ENCODE measurements around the gene PDE4B.

Gene PDE4B

DNA sequence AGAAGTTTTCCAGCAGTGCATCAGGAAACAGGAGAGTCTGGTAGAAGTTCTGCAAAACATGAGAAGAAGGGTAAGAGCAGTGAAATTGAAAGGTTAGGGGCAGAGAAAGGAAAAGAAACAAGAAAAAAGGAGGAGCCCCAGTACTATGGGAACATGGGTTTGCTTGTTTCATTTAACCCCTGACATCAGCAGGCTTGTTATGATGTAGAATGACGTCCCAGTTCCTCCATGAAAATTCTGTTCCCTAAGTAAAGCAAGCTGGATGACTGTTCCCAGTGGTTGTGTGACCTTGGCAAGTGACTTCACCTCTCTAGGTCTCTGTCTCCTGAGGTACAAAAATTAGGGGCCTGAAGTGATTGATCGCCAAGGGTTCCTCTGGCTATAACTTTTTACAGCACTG, 472.6 kb downstream of the PDE4B start:
- no peak for DNase-seq (ENCODE audit: low spot score)

DNA sequence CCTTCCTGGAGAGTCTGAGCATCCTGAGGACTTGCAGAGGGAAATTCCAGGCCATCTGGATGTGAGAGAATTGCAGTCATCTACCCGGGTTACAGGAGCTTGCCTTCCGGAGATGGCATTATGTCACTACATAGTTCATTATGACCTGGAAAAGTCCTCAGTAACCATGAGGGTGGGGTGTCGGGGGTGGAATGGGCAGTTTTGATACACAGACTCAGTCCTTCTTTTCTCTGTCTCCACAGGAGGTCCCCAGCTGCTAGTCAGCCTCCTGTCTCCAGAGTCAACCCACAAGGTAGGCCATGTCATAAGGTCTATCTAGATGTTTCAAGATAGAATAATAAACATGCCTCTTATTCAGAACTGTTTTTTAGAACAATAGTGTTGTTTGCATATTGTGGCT, 473.1 kb downstream of the PDE4B start:
- DNase-seq (ENCODE audit: low spot score) = no peak

DNA sequence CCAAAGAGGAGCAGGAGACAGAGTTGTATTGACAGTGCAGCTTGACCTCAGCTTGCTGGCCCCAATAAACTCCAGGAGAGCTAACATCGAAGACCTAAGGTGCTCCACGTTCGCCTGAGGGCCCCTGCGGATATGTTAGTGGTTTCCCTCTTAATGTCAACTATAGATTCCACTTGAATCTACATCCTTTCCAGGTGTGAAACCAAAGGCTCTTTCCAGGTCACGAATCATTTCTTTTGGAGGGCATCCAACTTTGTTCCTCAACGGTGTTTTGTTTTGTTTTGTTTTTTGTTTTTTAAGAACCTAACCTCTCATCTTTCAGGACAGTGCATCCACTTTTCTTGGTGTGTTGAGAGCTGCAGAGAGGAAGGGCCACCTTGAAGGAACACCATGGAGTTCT, 473.7 kb downstream of the PDE4B start:
- no peak for DNase-seq (ENCODE audit: low spot score)

DNA sequence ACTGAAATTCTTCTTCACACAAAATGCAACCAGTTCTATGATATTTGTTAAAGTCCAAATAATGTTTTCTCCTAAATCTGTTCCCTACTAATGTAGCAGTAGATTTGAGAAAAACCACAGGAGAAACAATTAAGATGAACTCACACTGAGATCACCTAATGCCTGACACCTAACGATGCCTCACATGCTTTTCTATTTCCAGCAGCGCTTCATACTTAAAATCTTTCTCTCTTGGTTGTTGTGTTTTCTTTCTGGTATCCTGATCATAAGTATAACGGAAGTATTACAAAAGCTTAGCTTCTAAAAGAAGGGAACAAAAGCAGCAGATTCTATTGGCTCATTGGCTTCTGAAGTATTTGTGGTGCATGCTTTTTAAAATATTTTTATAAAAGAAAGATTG, 474.1 kb downstream of the PDE4B start:
- no peak for DNase-seq (ENCODE audit: low spot score)

DNA sequence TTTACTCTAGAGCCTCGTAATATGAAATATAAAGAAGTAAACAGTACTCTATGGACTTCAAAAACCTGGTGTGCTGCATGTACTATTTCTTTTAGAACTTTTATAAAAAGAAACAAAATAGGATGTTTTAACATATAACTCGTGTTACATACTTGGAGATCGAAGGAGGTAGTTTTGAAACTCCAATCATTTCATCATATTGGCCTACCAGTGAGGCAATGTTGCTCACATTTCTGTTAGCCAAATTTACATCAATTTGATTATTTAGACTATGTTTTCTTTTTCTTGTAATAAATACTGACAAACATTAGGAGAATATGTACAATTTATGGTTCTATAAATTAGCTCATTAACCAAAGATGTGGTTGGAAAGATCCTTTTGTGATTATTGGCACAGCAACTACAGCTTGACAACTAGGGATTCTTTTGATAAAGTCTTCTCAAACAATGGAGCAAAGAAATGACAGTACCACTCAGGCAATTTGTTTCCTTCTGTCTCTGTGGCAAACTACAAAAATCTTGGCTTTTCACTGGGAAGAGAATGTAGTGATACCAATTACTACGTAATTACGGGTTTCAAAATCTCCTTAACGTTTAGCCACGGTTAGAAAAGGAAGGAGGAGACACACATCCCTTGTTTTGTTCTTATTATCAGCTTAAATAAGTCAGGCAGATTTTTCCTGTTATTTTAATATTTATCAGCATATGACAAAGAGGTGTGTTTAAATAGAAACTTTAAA, 474.7 kb downstream of the PDE4B start:
- no peak for DNase-seq (ENCODE audit: low spot score)

DNA sequence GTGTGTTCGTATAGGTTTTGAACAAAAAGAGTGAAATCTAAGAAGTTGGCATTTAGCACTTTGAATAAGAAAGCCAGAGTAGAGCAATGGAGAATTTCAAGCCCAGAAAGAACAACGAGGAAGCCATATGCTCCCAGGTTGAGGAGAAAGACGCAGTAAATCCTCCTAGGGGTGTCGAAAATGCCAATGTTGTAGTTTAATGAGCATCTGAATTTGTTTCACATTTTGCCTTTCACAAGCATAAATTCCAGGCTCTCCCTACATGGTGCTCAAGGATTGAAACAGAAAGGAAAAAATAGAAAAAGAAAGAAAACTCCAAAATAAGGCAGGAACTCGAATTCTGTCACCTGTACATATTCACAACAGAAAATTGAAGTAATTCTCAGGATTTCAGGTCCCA, 476.5 kb downstream of the PDE4B start:
- no peak for DNase-seq (ENCODE audit: low spot score)

DNA sequence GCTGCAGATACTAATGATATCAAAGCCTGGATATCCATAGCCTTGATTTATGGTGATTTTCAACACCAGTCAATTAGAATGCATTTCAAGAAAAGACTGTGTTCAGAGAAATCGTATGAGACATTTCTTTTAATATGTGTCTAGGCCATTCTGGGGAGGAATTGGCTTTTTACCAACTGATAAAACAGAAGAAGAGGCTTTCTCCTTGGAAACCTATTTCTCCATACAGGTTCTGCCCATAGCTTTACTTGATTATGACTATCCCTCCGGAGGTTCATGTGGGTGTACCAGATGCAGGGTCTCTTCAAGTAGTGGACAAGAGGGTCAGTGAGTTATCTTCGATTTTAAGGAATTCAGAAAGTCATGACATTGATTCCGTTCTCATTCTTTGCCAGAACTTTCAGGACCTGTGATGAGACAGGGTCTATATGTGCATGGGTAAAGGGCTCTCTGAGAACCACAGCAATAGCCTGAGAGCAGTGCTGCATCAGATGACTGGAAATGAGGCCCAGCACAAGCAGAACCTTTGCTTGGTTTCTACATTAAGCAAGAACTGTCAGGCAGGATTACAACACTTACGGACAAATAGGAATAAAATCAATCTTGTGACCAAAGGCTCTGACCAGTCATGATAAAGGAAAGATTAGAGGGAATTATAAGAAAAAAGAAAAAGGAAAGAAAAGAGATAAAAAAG, 477.6 kb downstream of the PDE4B start:
- DNase-seq (ENCODE audit: low spot score) = no peak

DNA sequence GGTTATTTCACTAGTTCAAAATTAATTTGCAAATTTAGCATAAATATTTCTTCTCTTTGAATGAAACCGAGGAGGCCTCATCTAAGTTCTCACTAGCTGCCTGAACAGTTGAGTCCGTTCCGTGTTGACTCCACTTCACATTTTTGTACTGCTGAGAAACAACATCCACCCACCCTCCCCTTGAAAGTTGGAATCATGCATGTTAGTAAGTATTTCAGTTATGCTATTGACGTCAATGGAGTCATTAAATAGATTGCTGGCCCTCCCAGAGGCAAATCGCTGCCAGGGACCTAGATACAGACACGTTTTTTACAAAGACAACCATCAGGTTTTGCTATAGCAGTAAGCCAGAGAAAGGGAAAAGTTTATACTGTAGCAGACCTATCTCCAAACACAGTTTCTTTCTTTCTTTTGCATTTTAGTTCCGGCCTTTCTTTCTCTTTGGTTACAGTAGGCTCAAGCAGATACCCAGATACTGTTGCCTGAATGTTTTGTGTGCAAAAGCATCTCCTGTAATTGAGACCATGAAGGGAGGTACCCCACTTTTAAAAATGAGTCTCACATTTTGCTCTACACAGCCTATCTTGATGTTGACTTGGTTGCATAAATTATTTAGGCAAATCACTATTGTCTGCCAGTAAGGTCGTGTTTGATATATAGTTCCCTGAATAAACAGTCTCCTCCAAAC, 478.7 kb downstream of the PDE4B start:
- DNase-seq (ENCODE audit: low spot score) = peak; percentile 14

DNA sequence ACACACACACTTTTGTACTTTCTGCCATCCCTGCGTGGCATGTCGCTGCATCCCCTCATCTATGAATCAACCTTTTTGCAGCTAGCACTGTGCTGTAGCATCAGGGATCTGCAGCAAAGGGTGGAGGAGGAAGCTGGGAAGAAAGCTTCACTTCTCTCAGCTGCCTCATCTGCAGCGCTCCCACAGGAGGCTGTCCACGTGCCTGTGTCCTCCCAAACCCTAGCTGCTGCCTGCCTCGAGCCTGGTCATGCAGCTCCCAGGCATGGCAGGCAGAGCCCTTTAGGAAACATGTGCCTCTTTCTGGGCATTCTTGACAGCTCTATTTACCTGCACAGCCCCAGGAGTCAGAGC, 479.2 kb downstream of the PDE4B start:
- no peak for DNase-seq (ENCODE audit: low spot score)

DNA sequence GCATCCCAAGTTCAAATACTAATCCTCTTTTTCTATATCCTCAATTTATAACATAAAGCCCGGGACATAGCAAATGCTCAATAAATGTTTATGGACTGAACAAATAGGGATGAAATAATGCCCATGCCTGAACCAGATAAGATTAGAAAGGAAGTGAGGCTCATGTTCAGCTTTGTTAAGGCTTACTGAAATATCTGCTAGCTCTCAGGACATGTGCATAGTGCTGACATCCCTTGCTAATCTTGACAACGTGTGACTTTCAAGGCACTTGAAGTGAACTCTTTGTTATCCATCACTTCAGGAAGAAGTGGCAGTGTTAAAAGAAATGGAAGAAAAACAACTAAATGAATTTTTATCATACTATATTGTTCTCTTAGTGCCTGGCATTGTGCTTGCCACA, 481.0 kb downstream of the PDE4B start:
- no peak for DNase-seq (ENCODE audit: low spot score)

DNA sequence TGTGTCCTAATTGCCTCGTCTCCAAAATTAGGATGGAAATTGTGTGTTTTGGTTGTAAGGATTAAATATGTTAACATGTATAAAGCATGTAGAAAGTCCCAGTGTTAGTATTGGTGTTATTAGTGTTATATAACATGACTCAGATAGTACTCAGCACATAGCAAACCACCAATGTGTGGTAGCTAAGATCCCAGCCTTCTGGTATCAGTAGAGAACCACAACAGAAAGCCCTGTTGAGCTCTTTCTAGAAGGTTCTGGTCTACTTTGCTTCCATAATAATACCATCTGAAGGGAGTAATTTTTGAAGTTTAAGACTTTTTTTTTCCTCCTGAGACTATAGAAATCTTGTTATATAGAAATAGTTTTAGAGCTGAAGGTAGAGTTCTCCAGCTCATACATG, 481.9 kb downstream of the PDE4B start:
- no peak for DNase-seq (ENCODE audit: low spot score)

DNA sequence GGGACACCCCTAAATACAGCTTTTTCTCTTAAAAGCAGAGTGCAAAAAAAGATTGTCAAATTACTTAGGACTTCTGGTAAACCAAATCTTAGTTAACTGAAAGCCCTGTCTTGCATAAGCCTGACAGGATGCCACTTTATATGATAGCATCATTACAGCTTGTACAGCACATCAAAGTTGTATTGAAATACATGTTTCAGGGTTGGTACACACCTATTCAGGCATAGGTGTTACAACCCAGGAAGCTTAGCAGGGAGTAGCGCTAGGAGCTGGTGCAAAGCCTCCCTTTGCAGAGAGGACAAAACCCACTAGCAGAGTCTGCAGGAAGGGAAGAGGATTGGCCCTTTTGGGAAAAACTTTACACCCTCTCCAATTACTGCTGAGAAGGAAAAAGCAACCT, 482.4 kb downstream of the PDE4B start:
- DNase-seq (ENCODE audit: low spot score) = no peak

DNA sequence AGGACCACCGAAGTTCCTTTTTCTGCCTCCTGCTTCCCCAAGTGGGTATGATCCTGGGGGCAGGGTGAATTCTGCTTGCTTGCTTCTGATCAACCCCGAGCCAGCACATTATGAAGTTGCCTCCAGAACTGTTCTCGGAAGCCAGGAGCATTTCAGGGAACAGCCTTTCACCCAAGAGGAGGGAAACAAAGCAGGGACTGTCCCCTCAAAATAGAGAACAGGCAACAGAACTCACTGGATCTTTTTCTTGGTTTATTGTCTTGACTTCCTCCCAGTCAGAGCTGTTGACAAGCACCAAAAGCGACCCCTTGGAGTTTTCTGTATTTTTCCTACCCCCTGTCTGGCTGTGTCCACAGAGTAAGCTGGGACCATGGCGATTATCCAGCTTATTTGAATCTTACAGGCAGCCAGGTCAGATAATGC, 482.9 kb downstream of the PDE4B start:
- peak; percentile 21 for DNase-seq (ENCODE audit: low spot score)

DNA sequence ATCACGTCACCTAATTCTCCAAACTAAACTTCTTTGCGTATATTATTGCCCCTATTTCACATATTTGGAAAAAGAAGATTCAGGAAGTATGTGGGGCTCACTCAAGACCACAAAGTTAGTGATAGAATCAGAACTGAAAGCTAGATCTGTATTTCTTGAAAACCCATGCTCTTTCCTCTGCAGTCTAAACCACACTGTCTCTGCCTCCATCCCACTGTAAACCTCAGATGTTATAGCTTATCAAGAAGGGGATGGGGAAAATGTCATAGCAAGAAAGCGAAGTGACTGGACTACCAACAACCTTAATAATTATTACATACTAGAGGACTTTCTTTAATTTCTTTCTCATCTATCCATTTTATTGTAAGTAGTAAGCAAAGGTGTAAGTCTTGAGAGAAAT, 483.5 kb downstream of the PDE4B start:
- no peak for DNase-seq (ENCODE audit: low spot score)

DNA sequence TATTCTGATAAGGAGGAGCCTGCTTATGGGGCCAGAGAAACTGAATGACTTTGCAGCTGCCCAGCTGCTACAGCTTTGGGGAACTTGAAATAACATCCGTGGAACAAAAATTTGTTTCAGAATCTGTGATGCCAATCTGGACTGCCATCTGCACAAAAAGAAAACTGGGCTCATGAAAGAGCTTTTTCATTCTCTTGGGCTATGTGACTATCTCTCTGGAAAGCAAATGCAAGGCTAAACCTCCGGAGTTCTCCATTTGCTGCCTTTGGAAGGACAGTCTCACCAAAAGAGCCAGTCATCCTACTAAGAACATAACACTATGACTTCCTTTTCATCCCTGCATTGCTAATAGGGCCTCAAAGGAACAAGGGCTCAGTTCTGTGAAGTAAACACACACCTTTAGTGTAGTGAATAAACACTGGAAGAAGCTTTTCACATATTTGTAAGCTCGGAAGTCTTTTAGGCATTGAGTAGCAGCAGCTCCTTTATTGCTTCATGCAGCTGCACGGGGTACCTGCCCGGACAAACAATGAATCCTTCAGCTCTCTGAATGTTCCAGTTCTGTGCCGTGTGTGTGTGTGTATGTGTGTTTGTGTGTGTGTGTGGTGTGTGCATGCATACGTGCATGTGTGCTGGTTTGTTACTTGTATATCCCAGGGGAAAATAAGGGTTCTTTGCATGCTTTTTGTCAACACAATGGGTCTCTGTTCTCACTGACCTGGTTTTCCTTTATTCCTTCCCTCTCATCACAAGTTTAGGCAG, 485.7 kb downstream of the PDE4B start:
- peak; percentile 23 for DNase-seq (ENCODE audit: low spot score)

DNA sequence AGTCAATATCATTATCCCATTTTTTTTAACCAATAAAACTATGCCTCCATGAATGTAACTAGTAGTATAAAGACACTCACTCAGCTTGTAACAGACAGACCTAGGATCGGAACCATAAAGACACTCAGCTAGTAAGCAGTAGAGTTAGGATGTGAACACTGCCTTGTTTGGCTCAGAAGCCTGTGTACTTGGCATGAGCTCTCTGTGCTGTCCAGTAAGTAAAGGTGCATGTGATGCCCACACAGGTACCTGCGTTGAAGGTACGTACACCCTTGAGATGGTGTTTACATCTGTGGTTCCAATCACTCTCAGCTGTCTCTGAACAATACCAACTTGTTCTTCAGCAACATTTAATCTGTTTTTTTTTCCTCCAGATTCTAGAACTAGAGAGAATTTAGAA, 489.1 kb downstream of the PDE4B start:
- no peak for DNase-seq (ENCODE audit: low spot score)

DNA sequence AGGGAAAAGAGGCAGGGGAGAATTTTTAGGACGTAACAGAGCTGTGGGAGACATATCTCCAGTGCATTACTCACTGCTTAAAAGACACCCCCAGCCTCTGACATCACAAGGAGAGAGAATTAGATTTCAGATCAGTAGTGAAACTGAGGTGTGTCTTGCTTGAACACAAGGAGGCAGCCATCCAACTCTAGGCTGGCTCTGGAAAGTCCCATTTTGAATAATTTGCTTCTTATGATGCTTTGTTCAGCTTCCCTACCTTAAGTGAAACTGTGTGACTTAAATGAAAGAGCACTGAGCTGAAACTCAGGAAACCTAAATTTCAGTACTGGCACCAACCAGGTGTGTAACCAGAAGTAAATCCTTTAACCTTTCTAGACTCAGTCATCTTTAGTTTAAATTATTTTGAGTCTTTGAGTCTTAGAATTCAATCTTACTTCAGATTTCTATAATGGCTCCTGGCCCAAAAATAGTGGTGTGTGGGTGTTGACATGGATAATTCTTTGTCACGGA, 489.7 kb downstream of the PDE4B start:
- DNase-seq (ENCODE audit: low spot score) = no peak

DNA sequence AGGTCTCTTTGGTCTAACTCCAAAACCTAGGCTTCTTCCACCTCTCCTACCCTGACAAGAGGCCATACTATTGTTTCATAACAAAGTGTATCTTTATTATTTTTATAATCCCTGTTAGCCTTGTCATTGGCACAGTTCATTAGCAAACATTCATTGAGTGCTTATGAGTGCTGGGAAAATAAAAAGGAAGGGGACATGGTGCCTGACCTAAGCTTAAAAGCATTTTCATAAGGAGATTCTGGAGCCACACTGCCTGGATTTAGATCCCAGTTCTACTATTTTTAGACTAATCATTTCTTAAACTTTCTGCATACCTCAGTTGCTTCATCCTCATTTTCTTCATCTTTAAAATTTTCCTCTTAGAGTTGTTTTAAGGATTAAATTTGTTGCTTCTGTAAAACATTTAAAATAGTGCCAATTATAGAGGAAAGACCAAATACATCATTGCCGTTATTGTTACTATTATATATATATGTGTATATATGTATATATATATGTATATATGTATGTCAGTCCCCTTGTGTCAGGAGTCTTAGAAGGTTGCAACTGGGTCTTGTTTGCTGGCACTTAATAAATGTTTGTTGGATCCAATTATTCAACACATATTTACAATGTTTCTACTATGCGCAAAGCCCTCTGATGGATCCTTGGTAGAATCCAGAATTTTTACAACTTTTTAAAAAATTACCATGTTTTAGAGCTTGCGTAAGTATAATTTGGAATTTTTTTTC, 490.4 kb downstream of the PDE4B start:
- no peak for DNase-seq (ENCODE audit: low spot score)

DNA sequence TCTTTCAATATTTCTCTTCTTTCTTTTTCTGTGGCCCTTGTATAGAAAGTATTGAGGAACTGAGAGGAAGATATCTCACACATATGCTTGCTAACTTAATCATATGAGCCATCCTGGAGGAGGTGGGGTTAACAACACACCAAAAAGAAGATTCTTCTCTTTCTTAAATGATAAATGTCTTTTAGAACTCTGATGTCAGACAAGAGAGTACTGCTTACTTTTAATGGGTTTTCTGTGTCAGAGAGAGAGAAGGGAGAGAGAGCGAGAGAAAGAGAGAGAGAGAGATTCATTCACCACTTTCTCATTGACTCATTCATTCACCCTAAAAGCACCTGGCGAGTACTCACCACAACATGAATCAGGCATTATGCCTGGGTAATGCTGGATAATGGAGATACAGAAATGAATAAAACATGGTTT, 490.9 kb downstream of the PDE4B start:
- DNase-seq (ENCODE audit: low spot score) = no peak

DNA sequence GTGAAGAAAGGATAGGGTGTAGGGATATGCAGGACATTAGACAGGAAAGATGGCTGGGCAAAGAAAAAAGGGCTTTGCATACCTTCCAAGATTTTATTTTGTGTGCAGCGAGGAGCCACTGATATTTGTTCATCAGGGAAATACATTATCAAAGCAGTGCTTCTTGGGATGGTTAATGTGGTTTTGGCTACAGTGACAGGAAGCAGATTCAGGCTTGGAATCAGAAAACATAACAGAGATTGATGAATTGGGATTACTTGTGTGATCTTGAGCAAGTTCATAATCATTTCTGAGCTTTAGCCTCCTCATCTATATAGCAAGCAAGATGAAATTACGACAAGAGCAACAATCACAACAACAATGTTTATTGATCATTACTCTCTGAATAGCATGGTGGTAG, 492.1 kb downstream of the PDE4B start:
- no peak for DNase-seq (ENCODE audit: low spot score)

DNA sequence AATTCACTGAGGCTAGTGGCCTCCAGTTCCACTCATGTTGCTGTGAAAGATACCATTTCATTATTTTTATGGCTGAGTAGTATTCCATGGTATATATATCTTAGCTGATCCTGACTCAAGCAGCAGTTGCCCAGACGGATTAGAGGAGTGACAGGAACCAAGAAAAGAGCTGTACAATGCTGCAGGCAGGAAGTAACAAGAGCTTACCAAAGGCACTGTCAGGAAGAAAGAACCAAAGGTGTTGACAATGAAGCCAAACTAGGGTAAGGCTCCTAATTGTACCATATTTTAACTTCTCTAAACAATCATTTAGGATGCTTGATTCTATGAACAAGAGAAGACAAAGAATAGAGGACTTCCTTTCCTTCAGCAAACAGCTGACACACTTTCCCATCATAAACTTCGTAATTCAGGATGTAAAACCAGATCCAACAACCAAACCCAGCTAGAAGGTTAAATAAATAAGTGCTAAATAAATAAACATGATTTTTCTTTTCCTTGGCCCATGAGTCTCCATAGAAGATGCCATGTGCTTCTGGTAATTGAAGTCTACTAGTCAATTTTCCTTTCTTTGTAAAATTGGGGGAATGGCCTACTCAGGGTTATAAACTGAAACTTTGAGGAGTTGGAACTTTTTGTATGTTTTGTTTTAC, 493.0 kb downstream of the PDE4B start:
- DNase-seq (ENCODE audit: low spot score) = no peak
